Panc1 (cell line): ENCODE measurements around the gene HOXC9.

ENCODE experiments used
- CTCF ChIP-seq: fragments of 450-650 bp; IDR thresholded peaks from 2 replicates; pipeline ENCODE4 v1.5.1; 2017; ENCODE audit warnings: mild to moderate bottlenecking
- POLR2AphosphoS5 ChIP-seq: IDR thresholded peaks from 2 replicates; pipeline ENCODE4 v1.6.1; 2012; ENCODE audit warnings: mild to moderate bottlenecking, low read depth, low read length, moderate library complexity
- REST ChIP-seq, 2 experiments: IDR thresholded peaks; 2 replicates each; pipeline ENCODE4 v1.6.1; 2011 to 2012; ENCODE audit warnings: low read depth in 2 of 2, control low read depth in 1 of 2, low read length in 1 of 2, mild to moderate bottlenecking in 1 of 2, moderate library complexity in 1 of 2; ENCODE audit not compliant: insufficient read depth in 1 of 2
- SIN3A ChIP-seq: IDR thresholded peaks from 2 replicates; pipeline ENCODE4 v1.6.1; 2012; ENCODE audit warnings: low read depth, mild to moderate bottlenecking, low read length, moderate library complexity, borderline replicate concordance; ENCODE audit not compliant: insufficient read depth

GRCh38 chr12:53950437-53950773 lies 49.6 kb upstream of the HOXC9 start:
- TF ChIP-seq POLR2AphosphoS5: no peak
- no peak for TF ChIP-seq REST (IDR thresholded peaks at IDR 0.05; ENCODE audit: insufficient read depth in 1 of 2, low read depth in 2 of 2, low read length in 1 of 2)
- TF ChIP-seq CTCF: peak; percentile 62; the same call in 1 of the 2 replicates
- TF ChIP-seq SIN3A: no peak
